Adipose tissue (tissue), 3 donors: ENCODE results near the gene SCAF11. TPM values are rescaled to one million over a fixed set of nuclear protein-coding genes. Genes with fewer than 3 reads are reported as not detected.
"Not testable (repeated sequence)": the region's sequence is repeated elsewhere in the genome, so short reads cannot be mapped to it uniquely, and the experiment has no call there.

Experiments
- H3K27ac ChIP-seq: one replicate; pipeline ENCODE4 v1.5.1; 2013; ENCODE audit warnings: low read depth, low read length
- WGBS, 3 donors: extraction: QIAGEN DNeasy Blood & Tissue Kit; methylation state at CpG; one replicate each; pipeline ENCODE4 v1.1.7; 2013; 5-methylcytosine and 5-hydroxymethylcytosine counted together
- polyA plus RNA-seq, 3 donors: library from polyadenylated mRNA; stranded (reverse); fragments of 200-250 nt; gene quantifications; one replicate each; pipeline ENCODE4 v1.2.3, GENCODE V29; 2013
- donor health status: healthy with polysubstance abuse.
- donor health status: Bipolar disorder and iron deficiency.
- donor health status: healthy.

SCAF11 gene, protein sequence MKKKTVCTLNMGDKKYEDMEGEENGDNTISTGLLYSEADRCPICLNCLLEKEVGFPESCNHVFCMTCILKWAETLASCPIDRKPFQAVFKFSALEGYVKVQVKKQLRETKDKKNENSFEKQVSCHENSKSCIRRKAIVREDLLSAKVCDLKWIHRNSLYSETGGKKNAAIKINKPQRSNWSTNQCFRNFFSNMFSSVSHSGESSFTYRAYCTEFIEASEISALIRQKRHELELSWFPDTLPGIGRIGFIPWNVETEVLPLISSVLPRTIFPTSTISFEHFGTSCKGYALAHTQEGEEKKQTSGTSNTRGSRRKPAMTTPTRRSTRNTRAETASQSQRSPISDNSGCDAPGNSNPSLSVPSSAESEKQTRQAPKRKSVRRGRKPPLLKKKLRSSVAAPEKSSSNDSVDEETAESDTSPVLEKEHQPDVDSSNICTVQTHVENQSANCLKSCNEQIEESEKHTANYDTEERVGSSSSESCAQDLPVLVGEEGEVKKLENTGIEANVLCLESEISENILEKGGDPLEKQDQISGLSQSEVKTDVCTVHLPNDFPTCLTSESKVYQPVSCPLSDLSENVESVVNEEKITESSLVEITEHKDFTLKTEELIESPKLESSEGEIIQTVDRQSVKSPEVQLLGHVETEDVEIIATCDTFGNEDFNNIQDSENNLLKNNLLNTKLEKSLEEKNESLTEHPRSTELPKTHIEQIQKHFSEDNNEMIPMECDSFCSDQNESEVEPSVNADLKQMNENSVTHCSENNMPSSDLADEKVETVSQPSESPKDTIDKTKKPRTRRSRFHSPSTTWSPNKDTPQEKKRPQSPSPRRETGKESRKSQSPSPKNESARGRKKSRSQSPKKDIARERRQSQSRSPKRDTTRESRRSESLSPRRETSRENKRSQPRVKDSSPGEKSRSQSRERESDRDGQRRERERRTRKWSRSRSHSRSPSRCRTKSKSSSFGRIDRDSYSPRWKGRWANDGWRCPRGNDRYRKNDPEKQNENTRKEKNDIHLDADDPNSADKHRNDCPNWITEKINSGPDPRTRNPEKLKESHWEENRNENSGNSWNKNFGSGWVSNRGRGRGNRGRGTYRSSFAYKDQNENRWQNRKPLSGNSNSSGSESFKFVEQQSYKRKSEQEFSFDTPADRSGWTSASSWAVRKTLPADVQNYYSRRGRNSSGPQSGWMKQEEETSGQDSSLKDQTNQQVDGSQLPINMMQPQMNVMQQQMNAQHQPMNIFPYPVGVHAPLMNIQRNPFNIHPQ (N-terminal part only)
- 10 to 100 TPM; 14.6 to 31.5 (median 21.0) TPM for polyA plus RNA-seq

GRCh38 chr12:45990468-45991283, at the start of gene SCAF11:
Gene SCAF11, minus strand, starts transcription at chr12:45990574. Its CDS starts 26,407 bp downstream, at chr12:45964167.
- 0 to 1% (median 0%) methylated on average over 49 to 54 of the region's 54 CpGs for WGBS, 3 donors
- H3K27ac ChIP-seq: peak within 1 kb of the TSS; percentile 95

DNA sequence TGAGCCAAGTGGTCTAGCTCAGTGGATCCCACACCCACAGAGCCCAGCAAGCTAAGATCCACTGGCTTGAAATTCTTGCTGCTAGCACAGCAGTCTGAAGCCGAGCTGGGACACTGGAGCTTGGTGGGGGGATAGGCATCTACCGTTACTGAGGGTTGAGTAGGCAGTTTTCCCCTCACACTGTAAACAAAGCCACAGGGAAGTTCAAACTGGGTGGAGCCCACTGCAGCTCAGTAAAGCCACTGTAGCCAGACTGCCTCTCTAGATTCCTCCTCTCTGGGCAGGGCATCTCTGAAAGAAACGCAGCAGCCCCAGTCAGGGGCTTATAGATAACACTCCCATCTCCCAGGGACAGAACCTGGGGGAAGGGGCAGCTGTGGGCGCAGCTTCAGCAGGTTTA, 46.7 kb upstream of the SCAF11 start:
- 28 to 36% (median 31%) methylated on average over 4 of the region's 4 CpGs for WGBS, 3 donors
- H3K27ac ChIP-seq: not testable (repeated sequence)

GRCh38 chr12:46027172-46027571, 36.8 kb upstream of the SCAF11 start:
- H3K27ac ChIP-seq: no peak overlapping the region

DNA sequence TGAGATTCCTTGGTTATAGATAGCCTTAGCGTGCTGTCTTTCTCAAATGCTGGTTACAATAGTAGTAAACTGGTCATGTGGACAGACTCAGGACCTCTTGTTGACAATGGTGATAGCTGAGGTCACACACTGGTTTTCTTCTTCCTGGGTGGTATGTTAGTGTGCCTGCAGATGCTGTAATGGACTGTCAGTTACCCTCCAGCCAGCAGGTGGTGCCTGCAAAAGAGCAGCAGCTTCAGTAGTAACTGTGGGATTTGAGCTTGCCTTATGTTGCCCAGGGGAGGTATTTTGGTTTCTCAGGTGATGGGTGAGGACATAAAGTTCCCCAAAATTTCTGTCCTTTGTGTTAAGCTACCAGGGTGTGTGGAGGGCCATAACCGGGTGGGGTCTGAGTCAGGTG, 33.7 kb upstream of the SCAF11 start:
- no peak overlapping the region for H3K27ac ChIP-seq
- 87% methylated on average over 2 of the region's 2 CpGs for WGBS, 3 donors

GRCh38 chr12:46020768-46021167, 30.4 kb upstream of the SCAF11 start:
- H3K27ac ChIP-seq: no peak overlapping the region

- not testable (repeated sequence) for H3K27ac ChIP-seq
- 65 to 77% (median 75%) methylated on average over 4 of the region's 4 CpGs for WGBS, 3 donors
Measured at GRCh38 chr12:46018712-46019111, 28.3 kb upstream of the SCAF11 start.

- H3K27ac ChIP-seq: not testable (repeated sequence)
- 92 to 94% (median 92%) methylated on average over 30 to 33 of the region's 33 CpGs for WGBS, 3 donors
Measured at GRCh38 chr12:46017866-46018375, 27.5 kb upstream of the SCAF11 start.

DNA sequence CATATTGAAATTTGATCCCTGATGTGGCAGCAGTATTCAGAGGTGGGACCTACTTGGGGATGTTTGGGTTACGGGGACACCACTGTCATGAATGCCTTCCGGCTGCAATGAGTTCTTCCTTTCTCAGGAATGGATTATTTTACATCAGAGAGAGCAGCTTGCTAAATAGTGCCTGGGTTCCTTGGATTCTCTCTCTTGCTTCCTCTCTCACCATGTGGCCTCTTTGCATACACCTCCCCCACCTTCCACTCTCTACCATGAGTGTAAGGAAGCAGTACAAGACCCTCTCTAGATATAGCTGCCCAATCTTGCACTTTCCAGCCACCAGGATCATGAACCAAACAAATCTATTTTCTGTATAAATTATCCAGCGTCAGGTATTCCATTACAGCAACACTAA, 15.4 kb upstream of the SCAF11 start:
- 70 to 81% (median 73%) methylated on average over 3 of the region's 3 CpGs for WGBS, 3 donors

GRCh38 chr12:46005151-46005797, 14.9 kb upstream of the SCAF11 start:
- H3K27ac ChIP-seq: no peak overlapping the region
- 61 to 68% (median 65%) methylated on average over 2 of the region's 2 CpGs for WGBS, 3 donors

More for the DNA sequence above, 15.4 kb upstream of the SCAF11 start:
- H3K27ac ChIP-seq: no peak overlapping the region

GRCh38 chr12:46004715-46005114, 14.3 kb upstream of the SCAF11 start:
- 52 to 82% (median 74%) methylated on average over 4 of the region's 4 CpGs for WGBS, 3 donors
- H3K27ac ChIP-seq: no peak overlapping the region

- 90 to 94% (median 93%) methylated on average over 22 to 30 of the region's 30 CpGs for WGBS, 3 donors
- not testable (repeated sequence) for H3K27ac ChIP-seq
Measured at GRCh38 chr12:46000076-46000475, 9.7 kb upstream of the SCAF11 start.

GRCh38 chr12:45994736-45995135, 4.4 kb upstream of the SCAF11 start:
- H3K27ac ChIP-seq: no peak overlapping the region
- 79 to 83% (median 81%) methylated on average over 2 of the region's 2 CpGs for WGBS, 3 donors

- H3K27ac ChIP-seq: peak overlapping the region; percentile 70
- 0 to 1% (median 1%) methylated on average over 71 of the region's 71 CpGs for WGBS, 3 donors
Measured at GRCh38 chr12:45991284-45992249, 1.2 kb upstream of the SCAF11 start.

DNA sequence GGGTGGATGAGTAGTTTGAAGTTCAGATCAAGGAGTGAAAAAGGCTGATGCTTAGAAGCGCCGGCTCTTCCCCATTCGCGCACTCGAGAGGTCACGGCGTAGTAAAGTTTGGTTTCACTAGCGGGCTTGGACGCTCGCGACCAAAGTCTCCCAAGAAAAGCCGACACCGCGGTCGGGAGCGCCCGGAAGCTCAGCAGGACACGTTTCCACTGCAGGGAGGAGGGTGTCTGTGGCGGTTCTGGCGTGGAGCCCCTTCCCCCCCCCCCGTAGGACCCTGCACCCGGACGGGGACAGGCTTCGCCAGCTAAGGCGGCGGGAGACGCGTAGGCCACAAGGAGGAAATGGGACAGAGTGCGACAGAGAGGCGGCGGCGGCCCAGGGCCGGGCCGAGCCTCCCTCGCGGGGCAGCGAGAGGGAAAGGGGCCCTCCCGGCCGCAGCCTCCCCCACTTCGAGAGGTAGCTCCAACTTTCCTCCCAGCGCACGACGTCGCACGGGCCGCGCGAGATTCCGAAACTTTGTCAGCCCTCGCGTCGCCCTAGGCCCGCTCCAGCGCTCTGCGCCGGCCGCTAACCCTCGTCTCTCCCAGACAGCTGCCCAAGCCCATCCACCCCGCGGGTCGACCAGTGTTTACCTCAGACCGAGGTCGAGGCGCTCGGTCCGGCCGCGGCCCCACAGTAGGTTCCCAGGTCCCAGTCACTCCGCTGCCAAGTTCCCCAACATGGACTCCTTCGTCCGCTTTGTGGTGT, 480 bp downstream of the SCAF11 start:
- peak overlapping the region; percentile 95 for H3K27ac ChIP-seq
- 0% methylated on average over 60 to 71 of the region's 71 CpGs for WGBS, 3 donors

GRCh38 chr12:45989287-45989686, 1.1 kb downstream of the SCAF11 start:
- 1 to 5% (median 2%) methylated on average over 10 of the region's 10 CpGs for WGBS, 3 donors
- H3K27ac ChIP-seq: no peak overlapping the region

DNA sequence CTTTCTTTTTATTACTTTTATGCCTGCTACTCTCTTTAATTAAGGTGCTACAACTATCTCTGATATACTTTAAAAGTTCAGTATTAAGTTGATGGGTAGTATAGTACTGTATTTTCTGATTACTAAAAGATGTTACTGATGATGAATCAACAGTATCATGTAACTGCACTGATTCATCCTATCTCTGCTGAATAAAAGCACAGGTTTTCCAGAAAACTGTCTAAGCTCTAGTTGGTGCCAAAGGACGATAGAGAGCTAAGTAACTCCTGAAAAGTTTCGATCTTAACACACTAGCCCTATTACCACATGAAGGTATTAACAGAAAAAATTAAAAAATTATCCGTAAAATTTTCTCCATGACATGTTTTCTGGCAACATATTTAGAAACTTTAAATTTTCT, 2.1 kb downstream of the SCAF11 start:
- no peak overlapping the region for H3K27ac ChIP-seq
- WGBS, 3 donors: 35 to 56% (median 50%) methylated on average over 3 of the region's 3 CpGs
